HCT116 (cell line): ENCODE measurements around the gene FILIP1.

Experiments
- CEBPB ChIP-seq: IDR thresholded peaks from 2 replicates; pipeline ENCODE4 v1.6.1; 2012; ENCODE audit warnings: low read depth
- EGR1 ChIP-seq: IDR thresholded peaks from 2 replicates; pipeline ENCODE4 v1.6.1; 2012; ENCODE audit warnings: low read depth
- EZH2 ChIP-seq: fragments of 200-600 bp; sonication (generic); IDR thresholded peaks from 2 replicates; pipeline ENCODE4 v1.6.1; 2017; ENCODE audit warnings: antibody characterized with exemption, mixed run types
- POLR2A ChIP-seq: IDR thresholded peaks from 2 replicates; pipeline ENCODE4 v1.7.0; 2011; ENCODE audit warnings: borderline replicate concordance; ENCODE audit not compliant: insufficient read depth, insufficient read length; ENCODE audit errors: extremely low read depth
- POLR2AphosphoS5 ChIP-seq: IDR thresholded peaks from 2 replicates; pipeline ENCODE4 v1.6.1; 2011; ENCODE audit warnings: mild to moderate bottlenecking, low read depth, low read length, moderate library complexity
- RAD21 ChIP-seq: IDR thresholded peaks from 2 replicates; pipeline ENCODE4 v1.6.1; 2012; ENCODE audit warnings: low read depth, mild to moderate bottlenecking
- SP1 ChIP-seq: IDR thresholded peaks from 2 replicates; pipeline ENCODE4 v1.6.1; 2012; ENCODE audit warnings: low read depth
- SRF ChIP-seq: IDR thresholded peaks from 2 replicates; pipeline ENCODE4 v1.6.1; 2012; ENCODE audit warnings: low read depth
- YY1 ChIP-seq: IDR thresholded peaks from 2 replicates; pipeline ENCODE4 v1.6.1; 2011; ENCODE audit warnings: low read length, low read depth, moderate library complexity, mild to moderate bottlenecking; ENCODE audit not compliant: insufficient replicate concordance; ENCODE audit errors: extremely low read depth
- ZFX ChIP-seq: fragments of 450-650 bp; IDR thresholded peaks from 2 replicates; pipeline ENCODE4 v1.6.1; 2017
- TF ChIP-seq, protein P1 (sequence below), 3 experiments: fragments of 200-600 bp in 1 of 3; sonication (generic) in 1 of 3; IDR thresholded peaks in 2 of 3; conservative IDR thresholded peaks in 1 of 3; 2 replicates each; pipeline ENCODE4 v1.5.1; 2012 to 2017; ENCODE audit warnings: low read depth in 2 of 3, low read length in 2 of 3, antibody characterized with exemption in 1 of 3, borderline replicate concordance in 1 of 3, control low read depth in 1 of 3, mild to moderate bottlenecking in 1 of 3, mixed read lengths in 1 of 3, mixed run types in 1 of 3, moderate library complexity in 1 of 3; ENCODE audit not compliant: insufficient read depth in 1 of 3
- TF ChIP-seq, protein P2 (sequence below): IDR thresholded peaks from 2 replicates; pipeline ENCODE4 v1.6.1; 2011; ENCODE audit warnings: mild to moderate bottlenecking, low read length, moderate library complexity; ENCODE audit not compliant: insufficient replicate concordance; ENCODE audit errors: extremely low read depth
- TF ChIP-seq, protein P3 (sequence below): IDR thresholded peaks from 2 replicates; pipeline ENCODE4 v1.6.1; 2012

DNA sequence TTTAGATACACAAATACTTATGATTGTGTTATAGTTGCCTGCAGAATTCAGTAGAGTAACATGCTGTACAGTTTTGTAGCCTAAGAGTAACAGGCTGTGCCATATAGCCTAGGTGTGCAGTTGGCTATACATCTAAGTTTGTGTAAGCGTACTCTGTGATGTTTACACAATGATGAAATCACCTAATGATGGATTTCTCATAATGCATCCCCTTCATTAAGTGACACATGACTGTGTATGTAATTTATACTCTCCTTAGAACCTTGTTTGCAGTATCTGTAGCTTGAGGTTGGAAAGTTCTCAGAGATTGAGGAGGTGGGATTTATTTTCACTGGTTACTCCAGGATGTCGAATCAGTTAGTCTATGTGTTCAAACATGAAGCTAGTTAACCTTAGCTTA lies 142.0 kb downstream of the FILIP1 start:
- TF ChIP-seq YY1, result no peak
- TF ChIP-seq, protein P1, sequence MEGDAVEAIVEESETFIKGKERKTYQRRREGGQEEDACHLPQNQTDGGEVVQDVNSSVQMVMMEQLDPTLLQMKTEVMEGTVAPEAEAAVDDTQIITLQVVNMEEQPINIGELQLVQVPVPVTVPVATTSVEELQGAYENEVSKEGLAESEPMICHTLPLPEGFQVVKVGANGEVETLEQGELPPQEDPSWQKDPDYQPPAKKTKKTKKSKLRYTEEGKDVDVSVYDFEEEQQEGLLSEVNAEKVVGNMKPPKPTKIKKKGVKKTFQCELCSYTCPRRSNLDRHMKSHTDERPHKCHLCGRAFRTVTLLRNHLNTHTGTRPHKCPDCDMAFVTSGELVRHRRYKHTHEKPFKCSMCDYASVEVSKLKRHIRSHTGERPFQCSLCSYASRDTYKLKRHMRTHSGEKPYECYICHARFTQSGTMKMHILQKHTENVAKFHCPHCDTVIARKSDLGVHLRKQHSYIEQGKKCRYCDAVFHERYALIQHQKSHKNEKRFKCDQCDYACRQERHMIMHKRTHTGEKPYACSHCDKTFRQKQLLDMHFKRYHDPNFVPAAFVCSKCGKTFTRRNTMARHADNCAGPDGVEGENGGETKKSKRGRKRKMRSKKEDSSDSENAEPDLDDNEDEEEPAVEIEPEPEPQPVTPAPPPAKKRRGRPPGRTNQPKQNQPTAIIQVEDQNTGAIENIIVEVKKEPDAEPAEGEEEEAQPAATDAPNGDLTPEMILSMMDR (IDR thresholded peaks at IDR 0.05 in 2 of 3, conservative IDR thresholded peaks at IDR 0.05 in 1 of 3; ENCODE audit: borderline replicate concordance in 1 of 3, insufficient read depth in 1 of 3, low read depth in 2 of 3, low read length in 2 of 3), result no peak
- no peak for TF ChIP-seq CEBPB
- TF ChIP-seq POLR2A, result no peak
- TF ChIP-seq, protein P2, sequence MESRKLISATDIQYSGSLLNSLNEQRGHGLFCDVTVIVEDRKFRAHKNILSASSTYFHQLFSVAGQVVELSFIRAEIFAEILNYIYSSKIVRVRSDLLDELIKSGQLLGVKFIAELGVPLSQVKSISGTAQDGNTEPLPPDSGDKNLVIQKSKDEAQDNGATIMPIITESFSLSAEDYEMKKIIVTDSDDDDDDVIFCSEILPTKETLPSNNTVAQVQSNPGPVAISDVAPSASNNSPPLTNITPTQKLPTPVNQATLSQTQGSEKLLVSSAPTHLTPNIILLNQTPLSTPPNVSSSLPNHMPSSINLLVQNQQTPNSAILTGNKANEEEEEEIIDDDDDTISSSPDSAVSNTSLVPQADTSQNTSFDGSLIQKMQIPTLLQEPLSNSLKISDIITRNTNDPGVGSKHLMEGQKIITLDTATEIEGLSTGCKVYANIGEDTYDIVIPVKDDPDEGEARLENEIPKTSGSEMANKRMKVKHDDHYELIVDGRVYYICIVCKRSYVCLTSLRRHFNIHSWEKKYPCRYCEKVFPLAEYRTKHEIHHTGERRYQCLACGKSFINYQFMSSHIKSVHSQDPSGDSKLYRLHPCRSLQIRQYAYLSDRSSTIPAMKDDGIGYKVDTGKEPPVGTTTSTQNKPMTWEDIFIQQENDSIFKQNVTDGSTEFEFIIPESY, result no peak
- no peak for TF ChIP-seq POLR2AphosphoS5
- no peak for TF ChIP-seq SRF
- TF ChIP-seq ZFX, result no peak
- TF ChIP-seq SP1, result no peak
- TF ChIP-seq, protein P3, sequence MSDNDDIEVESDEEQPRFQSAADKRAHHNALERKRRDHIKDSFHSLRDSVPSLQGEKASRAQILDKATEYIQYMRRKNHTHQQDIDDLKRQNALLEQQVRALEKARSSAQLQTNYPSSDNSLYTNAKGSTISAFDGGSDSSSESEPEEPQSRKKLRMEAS, result no peak
- no peak for TF ChIP-seq EGR1
- no peak for TF ChIP-seq EZH2
- no peak for TF ChIP-seq RAD21
